GM13976 (cell line): ENCODE measurements around the gene TNFRSF18.

Experiments used
- DNase-seq: peaks from one replicate; pipeline ENCODE4 v3.0.0; 2012; ENCODE audit warnings: low spot score
- in situ Hi-C: fragments of 300-500 bp; cut with MboI; formaldehyde crosslinking; loops from one replicate; pipeline ENCODE4 v1.12.0; 2022; ENCODE audit warnings: low sequenced_read_pairs, mixed read lengths, inconsistent platforms; ENCODE audit not compliant: unreplicated experiment
- TF ChIP-seq, protein P1 (sequence below): IDR thresholded peaks from 2 replicates; pipeline ENCODE4 v1.5.1; 2012; ENCODE audit warnings: borderline replicate concordance, mild to moderate bottlenecking; ENCODE audit not compliant: insufficient read depth; ENCODE audit errors: extremely low read depth, missing control alignments, control extremely low read depth

Gene TNFRSF18

DNA sequence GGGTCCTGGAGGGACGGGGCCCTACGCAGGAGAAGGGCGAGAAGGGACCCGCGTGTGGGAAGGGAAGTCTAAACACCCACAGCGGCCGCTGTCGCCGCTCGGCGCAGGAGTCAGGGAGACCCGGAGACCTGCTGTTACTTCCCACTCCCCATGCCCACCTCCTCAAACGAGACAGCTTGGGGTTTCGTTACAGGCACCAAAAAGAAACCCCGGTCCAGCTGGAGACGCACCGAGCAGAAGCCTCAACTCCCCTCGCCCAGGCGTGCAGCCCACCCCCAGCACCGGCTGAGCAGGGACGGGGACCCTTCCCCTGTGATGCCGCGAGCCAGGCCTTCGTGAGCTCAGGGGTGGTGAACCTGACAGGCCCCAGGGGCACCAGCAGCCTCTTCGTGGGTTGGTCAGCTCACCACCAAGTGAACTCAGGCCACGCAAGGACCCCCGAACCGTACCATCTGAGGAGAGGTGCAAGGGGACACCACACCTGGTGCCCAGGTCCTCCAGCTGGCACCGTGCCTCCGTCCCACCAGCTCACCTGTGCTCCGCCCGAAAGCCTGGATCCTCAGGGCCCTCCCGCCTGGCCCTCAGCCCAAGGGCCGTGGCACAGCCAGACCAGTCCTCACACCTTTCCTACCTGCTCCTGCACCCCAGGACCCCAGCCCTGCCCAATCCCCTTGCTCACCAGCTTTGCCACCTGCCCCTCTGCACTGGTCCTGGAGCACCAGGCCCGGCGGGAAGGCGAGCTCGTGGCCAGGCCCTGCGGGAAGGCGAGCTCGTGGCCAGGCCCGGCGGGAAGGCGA, 20.4 kb upstream of the TNFRSF18 start:
- TF ChIP-seq, protein P1, sequence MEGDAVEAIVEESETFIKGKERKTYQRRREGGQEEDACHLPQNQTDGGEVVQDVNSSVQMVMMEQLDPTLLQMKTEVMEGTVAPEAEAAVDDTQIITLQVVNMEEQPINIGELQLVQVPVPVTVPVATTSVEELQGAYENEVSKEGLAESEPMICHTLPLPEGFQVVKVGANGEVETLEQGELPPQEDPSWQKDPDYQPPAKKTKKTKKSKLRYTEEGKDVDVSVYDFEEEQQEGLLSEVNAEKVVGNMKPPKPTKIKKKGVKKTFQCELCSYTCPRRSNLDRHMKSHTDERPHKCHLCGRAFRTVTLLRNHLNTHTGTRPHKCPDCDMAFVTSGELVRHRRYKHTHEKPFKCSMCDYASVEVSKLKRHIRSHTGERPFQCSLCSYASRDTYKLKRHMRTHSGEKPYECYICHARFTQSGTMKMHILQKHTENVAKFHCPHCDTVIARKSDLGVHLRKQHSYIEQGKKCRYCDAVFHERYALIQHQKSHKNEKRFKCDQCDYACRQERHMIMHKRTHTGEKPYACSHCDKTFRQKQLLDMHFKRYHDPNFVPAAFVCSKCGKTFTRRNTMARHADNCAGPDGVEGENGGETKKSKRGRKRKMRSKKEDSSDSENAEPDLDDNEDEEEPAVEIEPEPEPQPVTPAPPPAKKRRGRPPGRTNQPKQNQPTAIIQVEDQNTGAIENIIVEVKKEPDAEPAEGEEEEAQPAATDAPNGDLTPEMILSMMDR = no peak
- DNase-seq = no peak
- in situ Hi-C loops = no loop called here

DNA sequence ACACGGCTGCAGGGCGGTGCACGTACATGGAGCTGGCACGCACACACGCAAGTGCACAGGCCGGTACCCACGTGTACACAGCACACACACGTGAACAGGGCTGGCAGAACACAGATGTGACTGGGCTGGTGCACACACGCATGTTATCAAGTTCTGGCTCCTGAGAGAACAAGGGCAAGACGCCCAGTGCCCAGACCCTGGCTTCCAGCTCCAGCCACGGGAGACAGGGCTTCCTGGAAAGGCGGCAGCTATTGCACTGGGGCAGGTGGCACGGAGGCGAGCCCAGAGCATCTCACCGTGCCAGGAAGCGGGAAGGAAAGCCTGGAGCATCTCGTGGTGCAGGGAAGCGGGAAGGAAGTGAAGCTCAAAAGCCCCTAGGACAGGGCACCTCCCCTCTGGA, 19.5 kb upstream of the TNFRSF18 start:
- no peak for DNase-seq
- in situ Hi-C loops = no loop called here
- TF ChIP-seq, protein P1 = no peak

GRCh38 chr1:1225238-1225845, 18.9 kb upstream of the TNFRSF18 start:
- TF ChIP-seq, protein P1 = no peak
- no peak for DNase-seq
- in situ Hi-C loops = no loop called here

- in situ Hi-C loops = no loop called here
- TF ChIP-seq, protein P1 = no peak
Measured at GRCh38 chr1:1223891-1224290, 17.5 kb upstream of the TNFRSF18 start.

DNA sequence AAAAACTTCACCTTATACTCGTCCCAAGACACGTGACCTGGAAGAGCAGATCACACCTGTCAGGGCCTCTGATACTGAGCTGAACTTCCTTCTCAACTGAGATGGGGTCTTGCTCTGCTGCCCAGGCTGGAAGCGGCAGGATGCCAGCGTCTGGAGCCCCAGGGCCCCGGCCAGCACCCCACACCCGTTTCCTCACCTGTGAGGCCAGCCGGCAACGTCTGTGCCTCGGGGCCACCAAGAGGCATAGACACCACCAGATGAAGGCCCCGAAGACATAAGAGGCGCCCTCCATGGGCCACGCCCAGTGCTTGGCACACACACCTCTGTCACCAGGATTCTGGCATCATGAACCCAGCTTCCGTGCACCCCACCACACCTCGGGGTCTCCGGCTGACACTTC, 16.9 kb upstream of the TNFRSF18 start:
- DNase-seq = no peak
- in situ Hi-C loops = no loop called here
- TF ChIP-seq, protein P1 = no peak

More at GRCh38 chr1:1223891-1224290, 17.5 kb upstream of the TNFRSF18 start:
- no peak for DNase-seq

- no peak for DNase-seq
- in situ Hi-C loops = no loop called here
- TF ChIP-seq, protein P1 = no peak
Measured at GRCh38 chr1:1222575-1223225, 16.3 kb upstream of the TNFRSF18 start.
